H9 (cell line): ENCODE data around the gene SATB2. TPM values are rescaled to one million over a fixed set of nuclear protein-coding genes. Genes with fewer than 3 reads are reported as not detected.

Source experiments
- DNase-seq: peaks from one replicate; pipeline ENCODE4 v3.0.0-alpha.2; 2017
- H2AFZ ChIP-seq: one replicate; pipeline ENCODE4 v1.6.1; 2013; ENCODE audit warnings: mild to moderate bottlenecking, low read length, control low read depth, moderate library complexity
- H2AK5ac ChIP-seq: 2 replicates; pipeline ENCODE4 v1.6.1; 2013; ENCODE audit warnings: low read length, control low read depth, mixed read lengths; ENCODE audit not compliant: insufficient read length
- H2BK120ac ChIP-seq: one replicate; pipeline ENCODE4 v1.6.1; 2013; ENCODE audit warnings: low read depth, mild to moderate bottlenecking, low read length, control low read depth, inconsistent platforms; ENCODE audit not compliant: poor library complexity, severe bottlenecking
- H2BK12ac ChIP-seq: 2 replicates; pipeline ENCODE4 v1.6.1; 2013; ENCODE audit warnings: low read length, control low read depth, mixed read lengths, low read depth; ENCODE audit not compliant: insufficient read length
- H2BK15ac ChIP-seq: 2 replicates; pipeline ENCODE4 v1.6.1; 2013; ENCODE audit warnings: low read depth, low read length, control low read depth
- H2BK20ac ChIP-seq: one replicate; pipeline ENCODE4 v1.6.1; 2013; ENCODE audit warnings: low read depth, mild to moderate bottlenecking, low read length, control low read depth, inconsistent platforms; ENCODE audit not compliant: poor library complexity, severe bottlenecking
- H2BK5ac ChIP-seq: 2 replicates; pipeline ENCODE4 v1.6.1; 2013; ENCODE audit warnings: low read length, control low read depth, mixed read lengths; ENCODE audit not compliant: insufficient read length
- H3K14ac ChIP-seq: 2 replicates; pipeline ENCODE4 v1.6.1; 2013; ENCODE audit warnings: low read length, control low read depth; ENCODE audit not compliant: insufficient read depth
- H3K18ac ChIP-seq: 2 replicates; pipeline ENCODE4 v1.6.1; 2013; ENCODE audit warnings: low read depth, mild to moderate bottlenecking, mixed read lengths, low read length, control low read depth; ENCODE audit not compliant: insufficient read length
- H3K23ac ChIP-seq: 2 replicates; pipeline ENCODE4 v1.6.1; 2013; ENCODE audit warnings: low read length, control low read depth, mixed read lengths, low read depth; ENCODE audit not compliant: insufficient read length
- H3K23me2 ChIP-seq: 2 replicates; pipeline ENCODE4 v1.6.1; 2013; ENCODE audit warnings: low read depth, mild to moderate bottlenecking, mixed read lengths, low read length, control low read depth; ENCODE audit not compliant: insufficient read length, poor library complexity, severe bottlenecking
- H3K27ac ChIP-seq: 2 replicates; pipeline ENCODE4 v1.5.1; 2013; ENCODE audit warnings: low read length, control low read depth, mixed read lengths, low read depth; ENCODE audit not compliant: insufficient read length
- H3K27me3 ChIP-seq: 2 replicates; pipeline ENCODE4 v1.6.1; 2013; ENCODE audit warnings: low read length, control low read depth, inconsistent platforms; ENCODE audit not compliant: insufficient read depth
- H3K4ac ChIP-seq: 2 replicates; pipeline ENCODE4 v1.6.1; 2013; ENCODE audit warnings: low read depth, mild to moderate bottlenecking, control low read depth, inconsistent platforms, low read length, moderate library complexity
- H3K4me1 ChIP-seq: 2 replicates; pipeline ENCODE4 v1.6.1; 2013; ENCODE audit warnings: low read length, control low read depth, inconsistent platforms; ENCODE audit not compliant: insufficient read depth
- H3K4me2 ChIP-seq: 2 replicates; pipeline ENCODE4 v1.6.1; 2013; ENCODE audit warnings: low read length, control low read depth, mixed read lengths; ENCODE audit not compliant: insufficient read length, insufficient read depth
- H3K56ac ChIP-seq: 2 replicates; pipeline ENCODE4 v1.6.1; 2013; ENCODE audit warnings: low read depth, mild to moderate bottlenecking, mixed read lengths, low read length, control low read depth; ENCODE audit not compliant: insufficient read length
- H3K79me1 ChIP-seq: 2 replicates; pipeline ENCODE4 v1.6.1; 2013; ENCODE audit warnings: low read depth, mild to moderate bottlenecking, moderate library complexity, low read length, control low read depth, inconsistent platforms; ENCODE audit not compliant: insufficient read depth, poor library complexity, severe bottlenecking
- H3K79me2 ChIP-seq: 2 replicates; pipeline ENCODE4 v1.6.1; 2013; ENCODE audit warnings: low read length, control low read depth, inconsistent platforms; ENCODE audit not compliant: insufficient read depth
- H3K9ac ChIP-seq: 2 replicates; pipeline ENCODE4 v1.6.1; 2013; ENCODE audit warnings: low read length, control low read depth, mixed read lengths; ENCODE audit not compliant: insufficient read length; ENCODE audit errors: extremely low read depth
- H3K9me3 ChIP-seq: one replicate; pipeline ENCODE4 v1.6.1; 2013; ENCODE audit warnings: low read depth, low read length, inconsistent platforms; ENCODE audit not compliant: control insufficient read depth
- H3T11ph ChIP-seq: one replicate; pipeline ENCODE4 v1.6.1; 2013; ENCODE audit warnings: mild to moderate bottlenecking, low read length, control low read depth, inconsistent platforms
- H4K20me1 ChIP-seq: one replicate; pipeline ENCODE4 v1.6.1; 2013; ENCODE audit not compliant: control insufficient read depth, insufficient read length, insufficient read depth
- H4K5ac ChIP-seq: 2 replicates; pipeline ENCODE4 v1.6.1; 2013; ENCODE audit warnings: low read depth, mild to moderate bottlenecking, mixed read lengths, low read length, control low read depth; ENCODE audit not compliant: insufficient read length
- H4K8ac ChIP-seq: replicated peaks from 2 replicates; pipeline ENCODE4 v1.6.1; 2013; ENCODE audit warnings: low read length, control low read depth, mixed read lengths, low read depth; ENCODE audit not compliant: insufficient read length
- H4K91ac ChIP-seq: 2 replicates; pipeline ENCODE4 v1.6.1; 2013; ENCODE audit warnings: low read depth, mild to moderate bottlenecking, moderate library complexity, mixed read lengths, low read length, control low read depth; ENCODE audit not compliant: insufficient read length
- H3K27ac Mint-ChIP-seq, 3 experiments: 2 replicates in 2 of 3; 3 replicates in 1 of 3; pipeline ENCODE4 v1.8.0; 2020 to 2021; ENCODE audit warnings: mixed read lengths in 3 of 3, mild to moderate bottlenecking in 1 of 3, moderate library complexity in 1 of 3
- H3K27me3 Mint-ChIP-seq: 2 replicates; pipeline ENCODE4 v1.8.0; 2021; ENCODE audit warnings: low read depth, mild to moderate bottlenecking, moderate library complexity, mixed read lengths
- H3K36me3 Mint-ChIP-seq, 3 experiments: 2 replicates in 2 of 3; 3 replicates in 1 of 3; pipeline ENCODE4 v1.8.0; 2020 to 2021; ENCODE audit warnings: low read depth in 3 of 3, mixed read lengths in 3 of 3; ENCODE audit not compliant: insufficient read depth in 1 of 3
- H3K4me1 Mint-ChIP-seq, 2 experiments: 2 replicates each; pipeline ENCODE4 v1.8.0; 2020; ENCODE audit warnings: mixed read lengths in 2 of 2
- H3K4me3 Mint-ChIP-seq, 2 experiments: 2 replicates in 1 of 2; 3 replicates in 1 of 2; pipeline ENCODE4 v1.8.0; 2020 to 2021; ENCODE audit warnings: mild to moderate bottlenecking in 2 of 2, mixed read lengths in 2 of 2, moderate library complexity in 1 of 2
- H3K9me3 Mint-ChIP-seq, 2 experiments: 2 replicates in 1 of 2; 3 replicates in 1 of 2; pipeline ENCODE4 v1.8.0; 2020; ENCODE audit warnings: mild to moderate bottlenecking in 2 of 2, mixed read lengths in 2 of 2, moderate library complexity in 1 of 2
- WGBS: extraction: QIAGEN DNeasy Blood & Tissue Kit; methylation state at CpG from one replicate; pipeline ENCODE4 v1.1.7; 2013; ENCODE audit warnings: missing lambda C conversion rate, low lambda C conversion rate, mixed read lengths; ENCODE audit not compliant: insufficient read length; ENCODE audit errors: extremely low coverage; 5-methylcytosine and 5-hydroxymethylcytosine counted together
- total RNA-seq: library from RNA; stranded (reverse); gene quantifications from 2 replicates; pipeline ENCODE4 v1.2.1, GENCODE V29; 2021
- TF ChIP-seq, protein P1 (sequence below): fragments of 200-600 bp; sonication (generic); conservative IDR thresholded peaks from 3 replicates; pipeline ENCODE4 v1.8.0; 2021; ENCODE audit warnings: antibody characterized with exemption, mild to moderate bottlenecking

Gene SATB2
- total RNA-seq, 1 experiment from 2014 or later, result 23.8 TPM

GRCh38 chr2:199455545-199456382 is 2.0 kb downstream of the SATB2 start:
- H2BK15ac ChIP-seq, result no peak overlapping the region
- H3K4me1 Mint-ChIP-seq, result peaks cover 22 to 30% of the 10 kb centered on the region in 2 experiments
- H3K4ac ChIP-seq, result no peak overlapping the region
- H3K79me2 ChIP-seq, result no peaks in the 10 kb centered on the region
- no peak overlapping the region for H2BK20ac ChIP-seq
- peak; percentile 81 for DNase-seq
- no peak overlapping the region for H2BK5ac ChIP-seq
- no peaks in the 10 kb centered on the region for H3K9me3 ChIP-seq
- H3K27ac ChIP-seq, result no peak overlapping the region
- peak overlapping the region; percentile 92 for H3K4me2 ChIP-seq
- no peak overlapping the region for H2BK12ac ChIP-seq
- peaks cover 26% of the 10 kb centered on the region for H3K27me3 Mint-ChIP-seq
- peak overlapping the region in 1 of 3 experiments; percentile 1; a peak in 1 of 7 replicates for H3K27ac Mint-ChIP-seq
- H4K8ac ChIP-seq, result no peak overlapping the region
- H3K14ac ChIP-seq, result no peak overlapping the region
- H3K23ac ChIP-seq, result no peak overlapping the region
- TF ChIP-seq, protein P1, sequence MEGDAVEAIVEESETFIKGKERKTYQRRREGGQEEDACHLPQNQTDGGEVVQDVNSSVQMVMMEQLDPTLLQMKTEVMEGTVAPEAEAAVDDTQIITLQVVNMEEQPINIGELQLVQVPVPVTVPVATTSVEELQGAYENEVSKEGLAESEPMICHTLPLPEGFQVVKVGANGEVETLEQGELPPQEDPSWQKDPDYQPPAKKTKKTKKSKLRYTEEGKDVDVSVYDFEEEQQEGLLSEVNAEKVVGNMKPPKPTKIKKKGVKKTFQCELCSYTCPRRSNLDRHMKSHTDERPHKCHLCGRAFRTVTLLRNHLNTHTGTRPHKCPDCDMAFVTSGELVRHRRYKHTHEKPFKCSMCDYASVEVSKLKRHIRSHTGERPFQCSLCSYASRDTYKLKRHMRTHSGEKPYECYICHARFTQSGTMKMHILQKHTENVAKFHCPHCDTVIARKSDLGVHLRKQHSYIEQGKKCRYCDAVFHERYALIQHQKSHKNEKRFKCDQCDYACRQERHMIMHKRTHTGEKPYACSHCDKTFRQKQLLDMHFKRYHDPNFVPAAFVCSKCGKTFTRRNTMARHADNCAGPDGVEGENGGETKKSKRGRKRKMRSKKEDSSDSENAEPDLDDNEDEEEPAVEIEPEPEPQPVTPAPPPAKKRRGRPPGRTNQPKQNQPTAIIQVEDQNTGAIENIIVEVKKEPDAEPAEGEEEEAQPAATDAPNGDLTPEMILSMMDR, result no peak
- no peak overlapping the region for H3K56ac ChIP-seq
- H4K91ac ChIP-seq, result no peak overlapping the region
- no peak overlapping the region for H3T11ph ChIP-seq
- no peak overlapping the region for H3K18ac ChIP-seq
- no peaks in the 10 kb centered on the region for H3K79me1 ChIP-seq
- no peak overlapping the region for H2BK120ac ChIP-seq
- H3K27me3 ChIP-seq, result no peaks in the 10 kb centered on the region; the same call in 1 of the 2 replicates
- H3K4me1 ChIP-seq, result no peaks in the 10 kb centered on the region
- no CpG with 5 or more reads among the region's 55 CpGs for WGBS
- no peak overlapping the region for H4K5ac ChIP-seq
- no peaks in the 10 kb centered on the region for H4K20me1 ChIP-seq
- no peaks in the 10 kb centered on the region; a peak in 1 of 5 replicates for H3K9me3 Mint-ChIP-seq
- peak overlapping the region; percentile 86 to 95 for H3K4me3 Mint-ChIP-seq
- H2AFZ ChIP-seq, result no peak overlapping the region
- H3K36me3 Mint-ChIP-seq, result peaks cover 0 to 1% (median 0%) of the 10 kb centered on the region in 3 experiments; a peak in 2 of 7 replicates
- peaks cover 28% of the 10 kb centered on the region for H3K23me2 ChIP-seq
- no peak overlapping the region for H3K9ac ChIP-seq
- no peak overlapping the region for H2AK5ac ChIP-seq
